GM21619 (cell line): ENCODE data around the gene NT5C1A.
A peak's percentile ranks its signal among the peaks of the same experiment; 100 is the strongest.

ENCODE experiments used
- ATAC-seq: cut with Tn5 transposase; IDR thresholded peaks from one replicate; pipeline ENCODE4 v1.9.1; 2021; ENCODE audit not compliant: unreplicated experiment

NT5C1A gene

DNA sequence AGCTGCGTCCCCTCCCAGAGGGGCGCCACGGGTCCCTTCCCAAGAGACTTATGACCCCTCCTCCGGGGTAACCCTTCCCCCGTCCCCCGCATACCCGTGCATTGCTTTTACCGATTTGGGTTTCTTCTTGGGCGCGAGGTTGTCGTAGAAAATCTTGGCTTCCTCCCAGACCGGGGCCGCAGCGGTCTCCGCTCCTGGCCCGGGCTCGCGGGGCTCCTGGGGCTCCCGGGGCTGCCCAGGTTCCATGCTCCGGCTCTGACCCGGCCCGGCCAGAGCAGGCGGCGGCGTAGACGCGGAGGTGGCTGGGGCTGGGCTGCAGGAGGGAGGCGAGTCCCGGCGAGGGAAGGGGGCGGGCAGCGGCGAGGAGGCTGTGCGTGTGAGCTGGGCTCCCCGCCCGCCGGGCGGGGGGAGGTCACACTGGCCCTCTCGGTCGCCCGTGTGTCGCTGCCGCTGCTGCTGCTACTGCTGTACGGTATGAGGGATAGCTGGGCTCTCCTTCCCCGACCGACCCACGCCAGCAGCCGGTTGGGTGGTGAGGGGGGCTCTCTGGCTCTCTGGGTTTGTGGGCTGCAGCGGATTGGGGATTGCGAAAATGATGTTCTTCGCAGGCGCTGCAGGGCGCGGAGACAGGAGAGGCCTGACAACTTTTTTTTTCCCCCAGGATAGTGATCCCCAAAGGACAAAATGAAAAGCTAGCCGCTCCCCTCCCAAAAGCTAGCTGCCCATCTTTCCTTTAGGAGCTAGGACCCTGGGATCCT lies at the start of gene NT5C1A:
NT5C1A (minus strand) TSS at position 315 of the 758 bp plus-strand sequence; CDS start at position 246, 69 bp downstream.
- ATAC-seq = no peak

GRCh38 chr1:39721664-39722063 lies 49.8 kb upstream of the NT5C1A start:
- no peak for ATAC-seq

DNA sequence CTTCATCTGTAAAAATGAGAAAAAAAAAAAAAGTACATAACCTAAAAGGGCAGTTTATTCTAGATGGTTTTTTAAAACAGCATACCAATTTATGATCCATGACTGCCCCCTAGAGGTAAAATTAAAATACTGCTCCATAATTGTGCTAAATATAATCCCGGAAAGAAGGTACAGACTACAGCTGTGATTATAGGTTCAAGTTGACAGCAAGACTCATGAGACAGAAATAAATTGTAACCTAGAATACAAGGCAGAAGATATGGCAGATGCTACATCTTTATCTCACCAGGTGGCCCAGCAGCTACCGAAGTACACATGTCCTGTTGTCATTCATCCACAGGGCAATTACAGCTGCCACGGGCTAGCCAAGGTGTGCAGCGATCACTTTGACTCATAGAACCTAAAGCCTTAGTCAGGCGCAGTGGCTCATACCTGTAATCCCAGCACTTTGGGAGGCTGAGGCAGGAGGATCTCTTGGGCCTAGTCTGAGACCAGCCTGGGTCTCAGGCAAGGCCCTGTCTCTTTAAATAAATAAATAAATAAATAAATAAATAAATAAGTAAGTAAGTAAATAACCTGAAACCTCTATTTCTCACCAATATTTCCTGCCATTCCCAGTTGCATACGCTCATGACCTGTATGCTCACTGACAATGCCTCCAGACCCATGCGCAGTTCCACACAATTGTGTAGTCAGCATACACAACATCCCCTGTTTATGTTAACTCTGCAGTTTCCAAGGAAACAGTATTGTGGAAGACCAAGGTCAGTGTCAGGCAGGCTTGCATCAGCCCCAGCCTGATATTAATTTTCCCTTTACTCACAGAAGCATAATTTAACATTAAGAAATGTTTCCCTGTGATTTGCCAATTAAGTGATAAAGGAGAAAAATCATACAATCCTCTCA lies 48.4 kb upstream of the NT5C1A start:
- no peak for ATAC-seq

- ATAC-seq = no peak
Observed at GRCh38 chr1:39717809-39718208, 45.9 kb upstream of the NT5C1A start.

DNA sequence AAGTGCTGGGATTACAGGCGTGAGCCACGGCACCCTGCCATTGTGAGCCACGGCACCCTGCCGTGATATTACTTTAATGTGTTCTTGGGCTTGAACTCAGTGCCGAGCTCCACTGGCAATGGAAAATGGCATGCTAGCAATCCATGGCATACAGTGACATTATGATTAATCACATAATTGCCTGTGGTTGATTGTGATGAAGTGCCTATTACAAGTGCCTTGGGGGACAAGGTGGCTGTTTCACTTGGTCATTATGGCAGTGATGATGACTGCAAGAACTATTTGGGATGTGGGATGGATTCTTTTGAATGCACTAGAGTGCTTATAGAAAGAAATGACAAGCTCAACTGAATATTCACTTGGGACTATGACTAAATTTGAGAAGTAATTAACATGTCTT lies 41.6 kb upstream of the NT5C1A start:
- no peak for ATAC-seq

DNA sequence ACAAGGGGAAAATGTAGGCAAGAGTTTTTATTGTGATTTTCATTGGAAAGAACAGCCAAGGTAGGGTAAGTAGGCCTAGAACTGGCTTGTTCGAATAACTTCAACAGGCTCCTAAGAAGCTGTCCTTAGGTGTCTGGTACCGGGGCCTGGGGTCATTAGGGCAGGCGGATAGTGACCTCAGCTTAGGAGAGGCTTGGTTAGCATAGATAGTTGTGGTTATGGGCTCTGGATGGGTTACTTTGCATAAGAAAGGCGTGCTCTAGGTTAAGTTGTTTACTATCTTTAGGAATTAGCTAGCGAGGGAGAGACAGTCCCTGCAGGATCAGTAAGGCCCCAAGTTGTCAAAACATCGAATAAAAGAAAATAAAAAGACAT lies 40.0 kb upstream of the NT5C1A start:
- no peak for ATAC-seq

- ATAC-seq = no peak
Observed at GRCh38 chr1:39711104-39711965, 39.4 kb upstream of the NT5C1A start.

DNA sequence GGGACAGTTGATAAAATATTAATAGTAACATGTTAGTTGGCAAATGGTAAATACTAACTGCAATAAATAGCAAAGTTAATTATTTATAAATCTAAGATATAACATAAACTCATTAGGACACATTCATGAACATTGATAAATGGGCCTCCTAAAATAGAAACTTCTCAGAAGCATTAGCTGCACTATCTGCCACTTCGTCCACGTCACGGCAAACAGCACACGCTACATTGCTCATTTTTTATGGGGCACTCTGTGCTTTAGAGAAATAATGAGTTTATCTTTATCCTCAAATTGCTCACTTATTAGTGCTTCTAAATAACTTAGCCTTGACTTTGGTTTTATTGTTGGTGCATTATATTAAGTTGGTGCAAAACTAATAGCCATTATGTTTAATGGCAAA lies 35.6 kb upstream of the NT5C1A start:
- ATAC-seq = no peak

DNA sequence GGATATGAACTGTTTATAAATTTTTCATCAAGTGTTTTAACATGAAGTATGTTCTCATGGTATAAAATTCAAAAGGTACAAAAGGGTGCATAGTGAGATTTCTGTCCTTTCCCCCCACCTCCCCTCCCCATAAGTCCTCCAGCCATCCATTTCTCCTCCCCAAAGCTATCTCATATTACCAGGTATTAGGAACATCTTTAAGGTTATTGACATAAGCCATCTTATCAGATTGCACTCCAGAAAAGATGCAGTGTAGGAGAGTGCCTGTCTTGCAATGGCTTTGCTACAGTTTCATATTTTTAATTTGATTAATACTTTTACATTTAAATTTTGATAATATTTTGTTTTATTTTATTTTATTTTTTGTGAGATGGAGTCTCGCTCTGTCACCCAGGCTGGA lies 32.9 kb upstream of the NT5C1A start:
- no peak for ATAC-seq

- no peak for ATAC-seq
Observed at GRCh38 chr1:39701049-39701439, 29.1 kb upstream of the NT5C1A start.

GRCh38 chr1:39700348-39700747 lies 28.4 kb upstream of the NT5C1A start:
- no peak for ATAC-seq

GRCh38 chr1:39699419-39699818 lies 27.5 kb upstream of the NT5C1A start:
- no peak for ATAC-seq

DNA sequence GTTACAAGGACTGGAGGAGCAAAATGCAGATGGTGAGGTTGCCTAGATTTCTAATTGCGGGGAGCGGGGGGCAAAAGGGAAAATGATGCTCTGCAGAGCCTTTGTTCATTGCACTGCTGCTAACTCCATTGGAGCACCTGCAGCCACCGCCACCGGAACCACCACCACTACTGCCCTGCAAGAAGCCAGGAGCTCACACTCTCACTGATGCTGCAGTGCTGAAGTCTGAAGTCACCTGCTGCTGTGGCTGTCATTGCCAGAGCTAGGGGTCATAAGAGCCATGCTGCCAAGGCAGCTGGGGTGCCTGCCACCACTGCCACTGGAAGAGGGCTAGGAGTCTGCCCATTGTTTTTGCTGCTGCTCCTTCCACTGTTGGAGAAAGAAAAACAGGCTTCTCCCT lies 26.7 kb upstream of the NT5C1A start:
- no peak for ATAC-seq

GRCh38 chr1:39696448-39696847 lies 24.5 kb upstream of the NT5C1A start:
- no peak for ATAC-seq

DNA sequence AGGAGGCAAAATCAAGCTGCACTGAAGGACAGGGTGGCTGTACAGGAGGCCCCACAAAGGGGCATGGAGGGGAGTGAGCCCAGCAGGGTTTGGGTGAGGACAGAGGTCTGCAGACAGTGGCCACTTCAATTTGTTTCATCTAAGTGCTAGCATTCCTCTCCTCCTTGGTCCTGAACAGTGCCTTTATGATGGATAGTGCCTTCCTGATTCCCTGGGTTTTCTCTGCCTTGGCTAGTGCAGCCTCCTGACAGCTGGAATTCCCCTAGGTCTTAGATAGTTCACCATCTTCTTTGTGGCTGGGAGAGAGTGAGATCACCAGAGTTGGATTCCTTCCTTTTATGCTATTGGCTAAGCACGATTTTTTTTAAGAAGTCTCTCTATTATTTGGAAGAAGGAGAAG lies 23.1 kb upstream of the NT5C1A start:
- ATAC-seq = no peak

DNA sequence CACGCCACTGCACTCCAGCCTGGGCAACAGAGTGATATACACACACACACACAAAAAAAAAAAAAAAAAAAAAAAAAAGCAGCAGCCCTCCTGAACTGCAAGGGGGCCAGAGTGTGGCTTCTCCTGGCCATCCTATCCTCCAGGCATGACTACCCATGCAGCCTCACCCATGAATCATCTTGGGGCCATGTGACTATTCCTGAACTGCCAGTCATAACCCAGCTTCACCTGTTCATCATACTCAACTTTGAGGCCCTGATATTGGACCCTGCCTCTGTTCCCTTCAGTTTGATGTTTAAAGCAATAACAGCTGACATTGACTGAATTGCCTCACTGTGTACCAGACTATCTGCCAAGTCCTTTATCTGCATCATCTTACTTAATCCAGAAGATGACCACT lies 22.1 kb upstream of the NT5C1A start:
- no peak for ATAC-seq

- ATAC-seq = no peak
Observed at GRCh38 chr1:39692152-39693074, 20.5 kb upstream of the NT5C1A start.

DNA sequence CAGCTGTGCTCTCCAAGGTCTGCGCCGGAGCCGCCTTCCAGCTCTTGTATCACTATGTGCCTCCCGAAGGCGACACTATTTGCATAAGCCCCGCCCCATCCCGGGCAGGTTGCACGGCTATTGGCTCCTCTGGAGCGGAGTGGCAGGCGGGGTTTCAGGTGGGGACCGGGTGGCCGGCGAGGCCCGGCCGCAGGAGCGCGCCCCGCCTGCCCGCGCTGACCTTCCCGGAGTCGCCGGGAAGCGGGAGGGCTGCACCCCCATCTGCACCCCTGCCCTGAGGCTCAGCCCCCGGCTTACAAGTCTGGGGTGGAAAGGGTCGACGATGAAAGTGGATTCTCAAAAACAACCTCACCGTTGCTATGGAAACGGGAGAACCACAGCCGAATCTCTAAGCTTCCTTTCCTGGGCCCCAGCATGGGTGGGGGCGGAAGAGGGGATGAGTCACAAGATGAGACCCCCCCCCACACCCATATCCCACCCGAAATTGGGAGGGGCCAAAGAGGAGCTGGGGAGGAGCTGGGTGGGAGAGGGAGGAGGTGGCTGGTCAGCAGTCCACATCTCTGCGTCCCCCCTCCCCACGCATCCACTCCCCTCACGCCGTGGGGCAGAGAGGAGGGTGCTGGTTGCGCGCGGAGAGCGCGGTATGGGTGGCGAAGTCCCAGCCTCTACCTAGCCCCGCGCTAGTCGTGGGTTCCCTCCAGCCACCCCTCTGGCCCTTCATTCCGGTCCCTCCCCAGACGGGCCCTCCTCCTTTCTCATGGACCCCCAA lies 19.7 kb upstream of the NT5C1A start, which contains the start of gene HPCAL4:
HPCAL4 (minus strand) TSS at position 51 of the 769 bp plus-strand sequence. CDS start 6,830 bp downstream, outside the sequence.
- ATAC-seq = peak; percentile 94

- no peak for ATAC-seq
Observed at GRCh38 chr1:39690794-39691382, 19.0 kb upstream of the NT5C1A start.
